HG03571 (cell line): ENCODE results near the gene FAM210B.
"Not testable (repeated sequence)": the region's sequence is repeated elsewhere in the genome, so short reads cannot be mapped to it uniquely, and the experiment has no call there.

Experiments used
- ATAC-seq: cut with Tn5 transposase; IDR thresholded peaks from one replicate; pipeline ENCODE4 v1.9.1; 2021; ENCODE audit not compliant: unreplicated experiment

FAM210B gene, protein sequence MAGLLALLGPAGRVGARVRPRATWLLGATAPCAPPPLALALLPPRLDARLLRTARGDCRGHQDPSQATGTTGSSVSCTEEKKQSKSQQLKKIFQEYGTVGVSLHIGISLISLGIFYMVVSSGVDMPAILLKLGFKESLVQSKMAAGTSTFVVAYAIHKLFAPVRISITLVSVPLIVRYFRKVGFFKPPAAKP

DNA sequence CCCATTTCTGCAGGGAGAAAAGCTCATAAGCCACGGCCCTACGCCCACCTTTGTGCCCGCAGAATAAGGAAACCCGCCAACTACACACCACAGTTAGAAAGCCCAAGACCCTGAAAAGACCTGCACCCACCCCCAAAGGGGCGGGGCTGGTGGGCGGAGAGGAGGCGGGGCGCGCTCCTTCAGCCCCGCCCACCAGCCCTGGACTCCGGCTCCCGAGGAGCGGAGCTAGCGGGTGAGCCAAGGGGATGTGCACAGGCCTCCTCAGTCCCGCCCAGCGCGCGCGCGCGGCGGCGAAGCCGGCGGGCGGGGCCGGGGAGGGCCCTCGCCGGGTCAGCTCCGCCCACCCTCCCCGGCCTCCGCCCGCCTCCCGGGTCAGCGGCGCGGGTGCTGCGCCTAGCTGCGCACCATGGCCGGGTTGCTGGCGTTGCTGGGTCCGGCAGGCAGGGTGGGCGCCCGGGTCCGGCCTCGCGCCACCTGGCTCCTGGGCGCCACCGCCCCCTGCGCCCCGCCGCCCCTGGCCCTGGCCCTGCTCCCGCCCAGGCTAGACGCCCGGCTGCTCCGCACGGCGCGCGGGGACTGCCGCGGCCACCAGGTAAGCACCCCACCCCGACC, at the start of gene FAM210B:
Gene FAM210B, plus strand, starts transcription at position 375 of the 612 bp plus-strand sequence. Its CDS starts 32 bp downstream, at position 407.
- ATAC-seq, result peak; percentile 99

DNA sequence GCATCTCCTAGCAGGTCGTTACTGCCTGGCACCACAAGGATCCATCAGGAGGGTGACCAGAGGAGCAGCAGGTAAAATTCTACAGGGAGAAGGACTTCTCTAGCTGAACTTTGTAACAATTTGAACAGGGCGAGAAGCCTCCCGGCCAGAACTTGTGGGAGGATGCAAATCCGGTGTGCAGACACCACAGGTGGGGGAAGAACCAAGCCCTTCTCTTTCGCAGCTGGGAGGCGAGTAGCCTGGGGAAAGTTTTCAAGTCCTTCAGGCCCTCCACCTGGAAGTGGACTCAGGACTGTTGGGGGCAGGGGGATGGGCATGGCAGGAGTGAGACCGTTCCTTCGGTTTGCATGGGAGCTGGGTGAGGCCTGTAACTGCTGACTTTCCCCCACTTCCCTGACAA, 42.7 kb upstream of the FAM210B start:
- ATAC-seq, result no peak

DNA sequence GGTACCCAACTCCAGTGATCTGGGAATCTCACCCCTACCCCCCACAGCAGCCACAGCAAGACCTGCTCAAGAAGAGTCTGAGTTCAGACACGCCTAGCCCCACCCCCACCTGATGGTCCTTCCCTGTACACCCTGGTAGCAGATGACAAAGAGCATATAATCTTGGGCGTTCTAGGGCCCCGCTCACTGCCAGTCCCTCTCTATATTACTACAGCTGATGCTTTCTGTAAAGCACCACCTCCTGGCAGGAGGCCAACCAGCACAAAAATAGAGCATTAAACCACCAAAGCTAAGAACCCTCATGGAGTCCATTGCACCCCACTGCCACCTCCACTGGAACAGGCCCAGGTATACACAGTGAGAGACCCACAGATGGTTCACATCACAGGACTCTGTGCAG, 42.3 kb upstream of the FAM210B start:
- ATAC-seq, result no peak

DNA sequence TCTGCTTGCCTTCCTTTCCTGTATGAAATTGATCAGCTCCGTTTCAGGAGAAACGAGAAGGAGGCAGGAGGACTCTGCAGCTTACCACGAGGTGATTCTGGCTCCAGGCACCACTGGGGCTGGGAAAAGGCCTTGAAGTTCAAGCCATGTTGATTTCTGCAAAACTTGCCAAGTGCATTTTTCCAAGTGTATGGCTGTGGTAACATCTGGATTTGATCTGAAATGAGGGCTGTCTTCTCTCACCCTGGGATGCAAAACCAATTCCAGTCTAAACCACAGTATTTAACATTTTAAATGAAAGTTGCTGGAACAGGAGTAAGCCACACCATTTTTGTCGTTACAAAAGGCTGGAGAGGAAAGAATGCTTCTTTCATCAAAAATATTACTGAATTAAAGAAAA, 36.1 kb upstream of the FAM210B start:
- ATAC-seq, result no peak

DNA sequence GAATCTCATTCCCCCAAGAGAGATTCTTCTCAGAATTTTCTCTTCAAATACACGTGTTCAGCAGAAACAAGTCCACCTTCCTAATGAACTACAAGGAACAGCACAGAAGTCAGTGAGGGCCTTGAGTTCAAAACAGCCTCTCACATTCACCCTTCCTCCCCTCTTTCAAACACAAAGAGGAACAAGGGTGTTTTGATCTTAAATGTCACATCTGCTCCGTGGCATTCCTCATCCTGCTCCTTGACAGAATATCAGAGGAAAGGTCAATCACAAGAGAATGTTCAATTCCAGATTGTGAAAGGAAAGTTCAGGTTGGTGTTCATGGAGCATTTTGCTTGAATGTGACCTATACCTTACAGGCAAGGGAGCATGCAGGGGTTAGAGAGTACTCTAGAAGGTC, 35.6 kb upstream of the FAM210B start:
- no peak for ATAC-seq

DNA sequence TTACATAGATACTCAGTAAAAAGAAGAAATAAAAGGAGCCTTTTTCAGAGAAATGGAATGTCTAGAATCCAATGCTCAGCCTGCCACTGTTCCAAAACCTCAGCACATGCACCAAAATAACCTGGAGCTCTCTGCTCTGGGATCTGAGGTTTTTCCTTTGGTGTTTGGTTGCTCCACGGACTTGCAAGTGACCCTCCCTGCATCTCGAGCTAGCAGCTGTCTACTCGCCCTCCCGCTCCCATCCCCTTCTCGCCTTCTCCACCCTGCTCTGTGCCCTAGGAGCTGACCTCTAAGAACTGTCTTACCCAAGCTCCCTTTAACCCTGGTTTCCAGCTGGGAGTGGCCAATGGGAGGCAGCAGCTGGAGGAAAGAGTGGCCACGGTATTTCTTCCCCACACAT, 35.1 kb upstream of the FAM210B start:
- ATAC-seq, result no peak

DNA sequence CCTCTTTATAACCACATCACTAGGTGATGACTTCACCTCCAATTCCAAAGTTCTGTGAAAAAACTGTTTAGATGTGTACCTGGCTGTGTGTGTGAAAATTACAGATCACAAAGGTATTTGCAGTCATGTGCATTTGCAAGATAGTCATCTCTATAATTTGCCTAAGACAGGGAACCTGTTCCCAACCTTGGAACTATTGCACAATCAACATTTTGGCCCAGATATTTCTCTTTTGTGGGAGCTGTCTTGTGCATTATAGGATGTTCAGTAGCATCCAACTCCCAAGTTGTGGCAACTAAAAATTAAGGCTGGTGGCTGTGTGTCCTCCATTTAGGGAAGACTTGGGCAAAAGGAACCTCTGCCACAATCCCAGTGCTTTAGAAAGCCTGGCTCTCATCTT, 34.0 kb upstream of the FAM210B start:
- no peak for ATAC-seq

DNA sequence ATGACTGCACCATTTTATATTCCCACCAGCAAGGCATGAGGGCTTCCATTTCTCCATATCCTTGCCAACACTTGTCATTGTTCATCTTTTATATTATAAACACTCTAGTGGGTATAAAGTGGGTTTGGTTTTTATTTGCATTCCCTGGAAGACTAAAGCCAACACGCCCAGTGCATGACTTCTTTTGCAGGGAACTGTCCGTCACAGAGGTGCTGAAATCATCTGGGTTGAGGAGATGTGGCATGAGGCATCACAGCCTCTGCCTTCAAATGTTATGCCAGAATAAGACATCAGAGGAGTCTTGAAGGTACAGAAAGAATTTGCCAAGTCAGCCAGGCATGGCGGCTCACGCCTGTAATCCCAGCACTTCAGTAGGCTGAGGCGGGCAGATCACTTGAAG, 29.9 kb upstream of the FAM210B start:
- ATAC-seq, result no peak

DNA sequence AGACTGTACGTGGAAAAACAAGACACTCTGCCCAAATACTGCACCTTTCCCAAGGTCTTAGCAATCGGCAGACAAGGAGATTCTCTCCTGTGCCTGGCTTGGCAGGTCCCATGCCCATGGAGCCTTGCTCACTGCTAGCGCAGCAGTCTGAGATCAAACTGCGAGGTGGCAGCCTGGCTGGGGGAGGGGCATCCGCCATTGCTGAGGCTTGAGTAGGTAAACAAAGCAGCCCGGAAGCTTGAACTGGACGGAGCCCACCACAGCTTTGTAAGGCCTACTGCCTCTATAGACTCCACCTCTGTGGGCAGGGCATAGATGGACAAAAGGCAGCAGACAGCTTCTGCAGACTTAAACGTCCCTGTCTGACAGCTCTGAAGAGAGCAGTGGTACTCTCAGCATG, 22.1 kb upstream of the FAM210B start:
- not testable (repeated sequence) for ATAC-seq

DNA sequence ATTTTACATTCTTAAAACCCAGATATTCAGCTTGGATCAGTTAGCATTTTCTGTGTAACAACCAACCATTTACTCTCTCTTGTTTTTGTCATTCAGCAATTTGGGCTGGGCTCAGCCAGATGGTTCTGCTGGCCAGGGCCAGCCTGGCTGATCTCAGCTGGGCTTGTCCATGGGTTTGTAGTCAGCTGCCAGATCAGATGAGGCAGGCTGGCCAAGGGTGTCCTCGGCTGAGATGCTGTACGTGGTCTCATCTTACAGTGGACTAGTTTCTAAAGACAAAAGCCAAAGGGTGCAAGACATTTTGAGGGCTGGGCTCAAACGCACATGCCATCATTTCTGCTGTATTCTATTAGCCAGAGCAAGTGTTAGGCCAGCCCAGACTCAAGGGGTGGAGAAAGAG, 16.0 kb upstream of the FAM210B start:
- ATAC-seq, result no peak

DNA sequence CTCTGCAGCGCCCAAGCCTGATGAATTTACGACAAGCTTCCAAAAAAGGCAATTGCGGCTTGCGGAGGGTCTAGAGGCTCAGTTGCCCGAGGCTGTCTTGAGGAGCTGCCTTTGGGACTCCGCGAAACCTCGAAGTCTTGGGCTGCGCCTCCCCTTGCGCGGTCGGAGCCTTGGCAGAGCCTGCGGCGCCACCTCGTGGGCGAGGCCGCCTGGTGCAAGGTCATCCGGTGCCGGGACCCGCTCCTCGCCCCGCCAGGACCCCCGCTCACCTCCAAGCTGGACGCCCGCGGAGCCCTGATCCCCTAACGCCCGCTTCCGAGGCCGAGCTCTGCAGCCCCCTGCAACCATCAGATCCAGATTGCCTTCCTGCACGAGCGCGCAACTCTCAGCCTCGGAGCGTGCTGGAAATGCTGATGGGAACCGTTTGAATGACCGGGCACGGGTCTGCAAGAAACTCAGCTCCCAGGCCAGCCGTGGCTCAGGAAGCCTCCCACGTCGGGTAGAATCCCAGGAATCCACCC, 14.9 kb upstream of the FAM210B start:
- no peak for ATAC-seq

DNA sequence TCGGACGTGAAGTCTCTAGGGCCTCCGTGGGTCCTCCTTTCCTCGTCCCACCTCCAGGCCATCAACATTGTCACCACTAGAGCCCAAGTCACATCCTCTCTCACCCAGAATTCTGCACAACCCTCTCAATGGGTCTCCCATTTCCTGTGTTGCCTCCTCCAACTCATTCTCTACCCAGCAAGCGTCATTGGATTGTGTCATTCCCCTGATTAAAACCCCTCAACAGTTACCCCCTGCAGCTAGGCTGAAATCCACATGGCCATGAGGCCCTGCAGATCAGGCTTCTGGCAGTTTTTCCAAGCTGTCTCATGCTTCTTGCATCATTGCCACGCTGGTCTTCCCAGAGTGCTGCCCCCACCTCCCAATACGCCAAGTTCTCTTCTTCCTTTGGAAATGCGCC, 12.9 kb upstream of the FAM210B start:
- no peak for ATAC-seq

DNA sequence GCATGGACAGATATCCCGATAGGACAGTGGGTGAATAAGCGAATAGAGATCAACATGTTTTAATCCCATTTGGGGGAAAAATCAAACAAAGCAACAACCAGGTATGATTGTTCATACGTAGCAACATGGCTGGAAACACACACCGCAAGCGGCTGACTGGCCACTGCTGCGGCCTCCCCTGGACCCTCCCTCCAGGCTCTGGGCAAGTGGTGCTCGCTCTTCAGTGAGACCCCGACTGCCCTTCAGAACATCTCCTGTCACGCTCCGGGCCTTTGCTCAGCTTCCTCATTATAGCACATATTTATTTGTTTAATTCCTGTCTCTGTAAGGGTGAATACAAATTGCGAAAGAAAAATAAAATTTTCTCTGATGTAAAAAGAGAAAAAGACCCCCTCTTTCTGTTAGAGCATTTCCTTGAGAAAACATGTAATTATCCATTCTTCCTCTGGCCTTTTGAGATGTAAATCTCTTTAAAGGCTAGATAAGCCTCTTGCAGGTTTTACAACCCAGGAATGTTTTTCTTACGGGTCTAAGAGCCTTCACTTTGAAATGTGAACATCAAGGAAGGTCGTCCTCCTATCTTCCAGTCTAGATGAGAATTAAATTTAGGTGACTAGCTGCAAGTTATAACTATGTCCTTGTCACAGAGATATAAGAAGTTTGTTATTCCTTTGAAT, 11.0 kb upstream of the FAM210B start:
- ATAC-seq, result no peak

DNA sequence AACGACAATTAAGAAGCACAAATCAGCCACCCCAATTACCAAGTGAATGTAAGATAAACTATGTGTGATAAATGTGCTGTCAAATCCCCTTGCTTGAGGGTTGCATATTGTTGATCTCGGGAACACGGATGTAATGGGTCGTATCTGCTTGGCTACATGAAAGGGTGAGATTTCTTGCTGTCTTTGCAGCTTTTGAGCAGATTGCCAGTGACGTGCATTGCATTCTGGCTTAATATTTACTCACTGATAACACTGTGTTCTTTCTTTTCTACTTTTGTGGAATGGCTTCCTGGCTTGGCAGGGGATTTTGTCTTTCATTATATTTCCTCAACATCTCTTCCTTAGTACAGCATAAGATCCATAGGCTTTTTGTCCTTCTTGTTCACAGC, 10.5 kb upstream of the FAM210B start:
- no peak for ATAC-seq

DNA sequence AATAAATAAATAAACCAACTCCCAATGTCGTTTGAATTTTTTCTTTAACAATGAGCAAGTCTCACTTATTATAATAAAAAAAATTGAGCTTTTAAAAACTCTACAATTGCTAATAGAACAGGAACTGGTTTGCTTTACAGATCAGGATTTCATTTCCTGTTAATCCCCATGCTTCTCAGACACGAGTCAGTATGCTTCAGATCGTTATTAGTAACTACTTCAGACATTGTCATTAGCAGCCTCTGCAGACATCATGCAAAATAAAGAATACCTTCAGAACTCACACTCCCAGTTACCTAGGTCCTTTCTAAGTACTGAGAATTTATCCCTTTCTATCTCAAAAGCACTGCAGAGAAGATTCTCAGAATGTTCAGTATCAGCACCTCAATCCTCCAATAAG, 10.0 kb upstream of the FAM210B start:
- ATAC-seq, result no peak

DNA sequence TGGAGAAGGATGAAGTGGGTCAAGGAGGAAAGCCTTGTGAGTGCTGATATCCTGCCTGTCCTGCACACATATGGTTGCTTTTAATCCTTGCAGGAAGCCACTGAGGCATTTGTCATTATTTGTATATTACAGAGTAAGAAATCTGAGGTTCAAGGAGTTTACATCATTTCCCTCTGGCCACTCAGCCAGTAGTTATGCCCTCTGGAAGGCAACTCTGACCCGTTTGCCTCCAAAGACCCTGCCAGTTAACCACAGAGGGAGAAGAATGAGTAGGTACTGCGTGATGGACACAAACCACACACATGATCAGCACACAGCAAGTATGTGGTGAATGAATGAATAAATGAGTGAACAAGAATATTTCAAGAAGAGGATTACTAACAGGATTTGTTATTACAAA, 7.9 kb upstream of the FAM210B start:
- no peak for ATAC-seq

DNA sequence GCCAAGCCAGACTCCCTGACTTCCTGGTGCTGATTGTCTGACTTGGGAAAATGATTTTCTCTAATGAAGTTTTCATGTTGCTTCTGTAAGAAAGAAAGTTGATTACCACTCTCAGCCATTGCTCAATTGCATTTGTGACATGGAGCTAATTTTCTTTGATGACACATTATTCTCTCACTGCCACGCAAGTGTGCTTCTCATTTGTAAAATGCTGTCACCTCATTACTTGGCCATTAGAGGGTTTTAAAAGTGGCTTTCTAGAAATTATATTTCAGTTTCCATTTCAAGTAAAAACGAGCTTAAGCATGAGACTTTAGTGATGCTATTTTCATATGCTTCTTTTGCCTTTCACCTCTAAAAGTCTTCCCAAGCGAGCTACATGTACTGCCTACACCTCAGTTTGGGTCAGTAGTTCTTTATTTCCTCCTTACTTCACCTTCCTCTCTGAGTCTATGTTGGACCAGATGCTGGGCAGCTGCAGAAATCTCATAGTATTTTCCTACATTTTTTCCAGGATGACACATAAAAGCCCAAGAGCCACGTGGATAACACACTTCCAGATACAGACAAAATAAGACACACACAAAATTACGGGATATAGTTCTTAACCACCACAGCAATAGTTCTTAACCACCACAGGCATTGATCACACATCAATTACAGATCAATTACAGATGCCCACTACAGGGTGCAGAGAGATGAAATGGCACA, 6.3 kb upstream of the FAM210B start:
- ATAC-seq, result no peak

DNA sequence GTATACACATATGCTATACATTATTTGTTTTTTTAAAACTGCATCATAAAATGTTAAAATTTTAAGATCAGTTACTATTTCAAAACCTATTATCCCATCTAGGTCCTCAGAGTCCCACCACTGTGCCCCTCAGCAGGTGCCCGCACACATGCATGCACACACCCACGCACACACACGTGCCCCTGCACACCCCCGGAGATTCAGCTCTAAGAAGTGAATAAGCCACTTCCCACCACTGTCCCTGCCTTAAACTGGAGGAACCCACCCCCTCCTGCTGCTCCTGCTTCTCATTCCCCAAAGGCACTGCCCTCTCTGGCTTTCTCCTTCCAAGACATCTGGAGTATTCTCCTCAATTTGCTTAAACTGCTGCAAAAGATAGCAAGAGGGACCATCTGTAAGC, 5.4 kb upstream of the FAM210B start:
- no peak for ATAC-seq

DNA sequence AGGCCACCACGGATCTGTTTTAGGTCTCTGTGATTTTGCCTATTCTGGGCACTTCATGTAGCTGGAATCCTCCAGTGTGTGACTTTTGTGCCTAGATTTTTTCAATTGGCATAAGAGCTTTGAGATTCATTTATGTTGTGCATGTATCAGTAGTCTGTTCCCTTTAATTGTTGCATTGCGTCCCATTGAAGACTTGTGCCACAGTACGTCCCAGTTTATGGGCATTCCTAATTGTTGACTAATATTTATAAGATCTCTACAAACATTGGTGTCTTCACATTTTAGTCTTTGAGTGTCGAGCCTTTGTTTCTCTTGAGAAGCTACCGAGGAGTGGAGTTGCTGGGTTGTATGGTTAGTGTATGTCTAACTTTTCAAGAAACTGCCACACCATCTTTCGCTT, 704 bp upstream of the FAM210B start:
- ATAC-seq, result no peak

DNA sequence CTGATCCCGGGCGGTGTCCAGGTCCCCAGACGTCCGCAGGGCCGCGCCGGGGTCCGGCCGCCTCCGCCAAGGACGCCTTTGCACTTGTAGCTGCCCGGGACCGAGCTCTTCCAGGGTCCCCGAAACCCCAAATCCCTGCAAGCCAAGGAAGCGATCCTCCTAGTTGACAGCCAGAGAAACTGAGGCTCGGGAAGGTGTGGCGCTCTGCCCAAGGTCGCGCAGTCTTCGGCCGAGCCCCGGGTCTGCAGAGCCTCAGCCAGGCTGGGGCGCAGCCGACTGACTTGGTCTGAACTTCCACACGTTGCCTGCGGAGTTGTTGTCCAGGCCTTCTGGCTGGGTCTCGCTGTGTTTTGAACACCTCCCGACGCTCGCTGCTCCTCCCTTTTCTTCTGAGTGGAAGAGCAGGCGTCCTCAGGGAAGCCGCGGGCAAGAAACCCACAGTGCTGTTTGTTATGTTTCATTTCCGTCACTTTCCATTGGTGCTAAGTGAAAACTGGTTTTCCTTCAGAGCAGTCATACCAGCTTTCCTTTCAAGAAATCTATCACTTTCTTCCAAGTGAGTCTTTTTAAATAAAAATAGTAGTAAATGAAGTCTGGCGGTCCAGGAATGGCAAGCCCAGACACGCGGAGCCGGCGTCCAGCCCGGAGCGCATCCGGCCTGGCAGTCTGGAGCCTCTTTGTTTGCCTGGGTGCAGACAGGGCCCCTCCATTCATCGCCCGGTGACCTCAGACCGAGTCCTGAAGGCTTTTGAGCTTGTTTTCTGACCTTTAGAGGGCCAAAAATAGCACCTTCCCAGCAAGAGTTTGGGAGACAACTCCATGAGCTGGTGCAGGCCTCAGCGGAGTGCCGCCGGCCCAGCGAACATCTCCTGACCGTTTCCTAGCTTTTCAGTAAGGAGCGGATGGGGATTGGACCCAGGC, 698 bp downstream of the FAM210B start:
- no peak for ATAC-seq
